GF-D8 (cell line): ENCODE measurements around the gene ZNF157.
"Not testable (repeated sequence)": the region's sequence is repeated elsewhere in the genome, so short reads cannot be mapped to it uniquely, and the experiment has no call there.

Experiments used
- DNase-seq: peaks from one replicate; lab custom pipeline; 2025; lab: John Stamatoyannopoulos, UW

Gene ZNF157

DNA sequence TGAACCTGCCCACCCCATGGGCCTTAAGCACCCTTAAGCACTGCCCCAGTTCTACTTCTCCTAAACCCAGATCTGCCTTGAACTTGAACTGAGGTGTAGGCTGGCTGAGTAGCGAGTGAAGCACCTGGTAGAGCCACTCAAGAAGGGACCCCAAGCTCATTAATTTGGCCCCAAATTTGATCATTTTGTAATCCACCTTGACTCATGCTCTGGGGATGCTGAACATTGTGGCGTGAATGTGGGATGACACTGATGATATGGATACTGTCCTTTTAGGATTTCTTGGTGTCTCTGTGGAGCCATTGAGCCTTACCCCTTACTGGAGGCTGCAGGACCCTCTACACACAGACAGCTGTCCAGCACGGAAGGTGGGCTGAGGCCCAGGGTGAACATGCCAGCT is at the start of gene ZNF157:
Gene ZNF157 (plus strand): TSS at position 301 of the 400 bp plus-strand sequence. CDS start 91 bp downstream, at position 392.
- no peak for DNase-seq

DNA sequence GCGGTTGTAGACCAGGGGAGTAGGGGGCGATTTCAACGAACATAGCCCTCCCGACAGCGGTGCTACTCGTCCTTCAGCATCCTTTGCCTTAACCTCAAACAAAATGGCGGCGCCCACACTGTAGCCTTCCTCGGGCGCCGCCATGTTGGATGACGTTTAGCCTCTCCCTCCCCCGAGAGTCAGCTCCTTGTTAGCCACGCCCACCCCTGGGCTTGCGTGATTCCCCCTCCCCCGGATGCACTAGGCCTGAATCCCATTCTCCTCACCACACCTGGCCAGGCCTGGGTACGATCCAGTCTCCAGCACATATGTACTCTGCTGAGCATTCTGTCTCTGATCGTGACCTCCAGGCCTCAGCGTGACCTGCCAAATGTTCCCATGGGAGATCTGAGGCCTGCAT is 49.0 kb upstream of the ZNF157 start:
- DNase-seq = no peak

DNA sequence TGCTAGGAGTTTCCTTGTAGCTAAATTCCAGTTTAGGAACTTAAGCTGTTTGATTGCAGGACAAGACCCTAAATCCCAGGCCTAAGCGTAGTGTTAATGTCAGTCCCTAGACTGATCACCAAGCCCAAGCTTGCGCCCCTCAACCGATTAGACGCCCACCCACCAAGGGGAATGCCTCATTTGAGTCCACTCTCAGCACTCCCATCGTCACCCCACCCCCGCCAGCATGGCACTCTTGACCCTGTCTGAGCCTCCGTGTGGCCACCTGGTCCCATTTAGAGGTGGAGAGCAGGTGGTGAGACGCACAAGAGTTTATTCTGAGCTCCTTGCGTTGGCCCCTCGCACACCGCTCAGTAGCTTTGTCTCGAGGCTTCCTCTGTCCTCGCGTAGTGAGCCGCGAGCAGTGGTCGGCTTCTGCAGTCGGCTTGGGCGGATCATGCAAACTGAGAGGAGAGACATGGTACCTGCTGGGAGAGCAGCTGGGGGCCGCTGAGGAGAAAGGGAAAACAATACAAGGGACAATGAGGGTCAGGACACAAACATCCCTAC is 48.5 kb upstream of the ZNF157 start:
- DNase-seq = no peak

DNA sequence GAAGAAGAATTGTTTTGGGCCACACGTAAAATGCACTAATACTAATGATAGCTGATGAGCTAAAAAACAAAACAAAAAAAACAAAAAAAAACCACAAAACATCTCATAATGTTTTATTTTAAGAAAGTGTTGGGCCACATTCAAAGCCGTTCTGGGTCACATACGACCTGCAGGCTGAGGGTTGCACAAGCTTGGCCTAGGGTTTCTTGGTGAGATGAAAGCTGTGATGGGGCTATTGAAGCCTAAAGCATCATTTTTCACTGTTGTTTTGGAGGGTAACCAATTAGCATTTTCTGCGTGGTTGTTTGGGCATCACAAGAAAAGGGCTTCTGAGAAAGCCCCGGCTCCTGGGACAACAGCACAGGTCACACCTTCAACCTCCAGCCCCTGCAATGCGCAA is 42.5 kb upstream of the ZNF157 start:
- no peak for DNase-seq

DNA sequence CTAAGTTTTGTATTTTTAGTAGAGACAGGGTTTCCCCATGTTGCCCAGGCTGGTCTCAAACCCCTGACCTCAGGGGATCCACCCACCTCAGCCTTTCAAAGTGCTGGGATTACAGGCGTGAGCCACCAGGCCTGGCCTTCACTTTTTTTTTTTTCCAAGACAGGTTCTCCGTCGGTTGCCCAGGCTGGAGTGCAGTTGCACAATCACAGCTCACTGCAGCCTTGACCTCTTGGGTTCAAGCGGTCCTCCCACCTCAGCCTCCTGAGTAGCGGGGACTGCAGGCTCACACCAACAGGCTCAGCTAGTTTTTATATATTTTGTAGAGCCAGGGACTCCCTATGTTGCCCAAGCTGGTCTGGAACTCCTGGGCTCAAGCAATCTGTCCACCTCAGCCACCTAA is 37.6 kb upstream of the ZNF157 start:
- not testable (repeated sequence) for DNase-seq

DNA sequence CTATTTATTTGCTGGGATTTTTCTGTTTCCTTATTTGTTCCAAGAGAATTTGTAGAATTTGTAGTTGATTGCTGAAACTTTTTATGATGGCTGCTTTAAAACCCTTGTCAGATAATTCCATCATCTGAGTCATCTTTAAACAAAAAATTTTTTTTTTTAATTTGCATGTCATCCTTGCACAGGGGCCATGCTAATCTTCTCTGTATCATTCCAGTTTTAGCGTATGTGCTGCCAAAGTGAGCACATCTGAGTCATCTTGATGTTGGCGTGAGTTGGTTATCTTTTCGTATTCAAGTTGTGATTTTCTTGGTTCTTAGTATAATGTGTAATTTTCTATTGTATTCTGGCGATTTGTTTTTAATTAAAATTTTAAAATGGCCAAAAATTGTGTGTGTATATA is 18.7 kb upstream of the ZNF157 start:
- DNase-seq = no peak

DNA sequence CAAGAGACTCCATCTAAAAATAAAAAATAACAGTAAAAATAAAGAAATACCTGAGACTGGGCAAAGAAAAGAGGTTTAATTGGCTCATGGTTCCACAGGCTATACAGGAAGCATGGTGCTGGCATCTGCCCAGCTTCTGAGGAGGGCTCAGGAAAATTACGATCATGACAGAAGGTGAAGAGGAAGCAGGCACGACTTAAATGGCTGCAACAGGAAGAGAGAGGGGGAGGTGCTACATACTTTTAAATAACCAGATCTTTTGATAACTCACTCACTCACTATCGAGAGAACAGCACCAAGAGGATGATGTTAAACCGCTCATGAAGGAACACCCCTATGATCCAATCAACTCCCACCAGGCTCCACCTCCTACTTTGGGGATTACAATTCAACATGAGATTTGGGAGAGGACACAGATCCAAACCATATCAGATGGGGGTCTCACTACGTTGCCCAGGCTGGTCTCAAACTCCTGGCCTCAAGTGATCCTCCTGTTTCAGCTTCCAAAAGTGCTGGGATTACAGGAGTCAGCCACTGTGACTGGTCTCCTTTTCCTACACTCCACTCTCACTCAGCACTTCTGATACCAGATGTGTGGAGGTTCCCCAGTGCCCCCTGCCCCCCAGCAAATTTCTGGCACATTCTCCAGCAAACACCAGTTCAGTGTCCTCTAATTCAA is 11.9 kb upstream of the ZNF157 start:
- DNase-seq = no peak

DNA sequence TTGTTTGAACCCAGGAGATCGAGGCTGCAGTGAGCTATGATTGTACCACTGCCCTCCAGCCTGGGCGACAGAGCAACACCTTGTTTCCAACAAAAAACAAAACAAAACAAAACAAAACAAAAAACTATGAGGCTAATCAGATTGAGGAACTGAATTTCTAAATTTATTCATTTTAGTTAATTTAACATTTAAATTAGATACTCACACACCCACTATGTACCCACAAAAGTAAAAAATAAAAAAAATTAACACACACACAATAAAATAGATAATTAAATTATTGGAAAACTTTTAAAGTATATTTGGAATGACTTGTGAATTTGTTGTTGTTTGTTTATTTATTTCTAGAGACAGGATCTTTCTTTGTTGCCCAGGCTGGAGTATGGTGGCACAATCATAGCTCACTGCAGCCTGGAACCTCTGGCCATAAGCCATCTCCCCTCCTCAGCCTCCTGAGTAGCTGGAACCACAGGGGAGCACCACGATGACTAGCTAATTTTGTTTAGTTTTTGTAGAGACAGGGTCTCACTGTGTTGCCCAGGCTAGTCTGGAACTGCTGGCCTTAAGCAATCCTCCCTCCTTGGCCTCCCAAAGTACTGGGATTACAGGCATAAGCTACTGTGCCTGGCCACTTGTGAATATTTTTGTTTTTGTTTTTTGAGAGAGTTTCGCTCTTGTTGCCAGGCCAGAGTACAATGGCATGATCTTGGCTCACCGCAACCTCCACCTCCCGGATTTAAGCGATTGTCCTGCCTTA is 9.8 kb upstream of the ZNF157 start:
- DNase-seq = no peak

DNA sequence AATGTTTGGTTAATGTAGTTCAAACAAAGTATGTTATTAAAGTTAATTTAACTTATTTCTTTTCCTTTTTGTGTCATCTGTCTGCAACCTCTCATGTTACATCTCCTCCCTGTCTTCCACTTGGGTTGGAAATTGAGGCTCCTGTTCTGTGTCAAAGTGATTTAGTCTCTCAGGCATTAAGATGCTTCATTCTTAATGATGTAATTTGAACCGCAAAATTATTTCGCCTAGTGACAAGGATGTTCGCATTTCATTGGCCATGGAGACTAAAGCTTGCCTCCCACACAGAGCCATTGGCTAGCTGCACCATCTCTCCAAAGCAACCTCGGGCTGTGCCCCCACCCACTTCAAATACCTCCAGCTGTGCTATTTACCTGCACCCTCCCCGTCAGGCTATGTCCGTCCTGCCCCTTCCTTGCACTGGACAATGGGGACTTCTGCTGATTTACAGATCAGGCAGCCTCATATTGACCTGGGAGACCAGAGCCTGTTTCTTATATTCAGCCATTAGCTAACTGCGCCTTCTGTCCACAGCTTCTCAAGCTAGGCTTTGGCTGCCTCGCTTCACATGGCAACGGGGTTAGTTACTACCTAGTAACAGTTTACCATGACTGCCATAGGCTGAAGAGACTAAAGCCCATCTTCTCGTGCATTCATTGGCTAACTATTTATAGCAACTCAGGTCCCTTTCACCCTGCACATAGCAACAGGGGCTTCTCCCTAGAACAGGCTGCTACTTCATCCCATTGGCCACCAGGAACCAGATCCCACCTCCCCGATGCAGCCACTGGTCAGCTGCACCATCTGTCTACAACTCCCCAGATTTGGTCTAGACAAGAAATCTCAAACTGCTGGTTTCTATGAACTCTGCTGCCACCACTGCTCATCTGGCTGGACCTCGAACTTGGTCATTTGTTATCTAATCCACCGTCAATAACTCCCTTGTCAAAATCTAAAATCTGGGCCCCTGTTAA is 8.6 kb upstream of the ZNF157 start:
- no peak for DNase-seq

DNA sequence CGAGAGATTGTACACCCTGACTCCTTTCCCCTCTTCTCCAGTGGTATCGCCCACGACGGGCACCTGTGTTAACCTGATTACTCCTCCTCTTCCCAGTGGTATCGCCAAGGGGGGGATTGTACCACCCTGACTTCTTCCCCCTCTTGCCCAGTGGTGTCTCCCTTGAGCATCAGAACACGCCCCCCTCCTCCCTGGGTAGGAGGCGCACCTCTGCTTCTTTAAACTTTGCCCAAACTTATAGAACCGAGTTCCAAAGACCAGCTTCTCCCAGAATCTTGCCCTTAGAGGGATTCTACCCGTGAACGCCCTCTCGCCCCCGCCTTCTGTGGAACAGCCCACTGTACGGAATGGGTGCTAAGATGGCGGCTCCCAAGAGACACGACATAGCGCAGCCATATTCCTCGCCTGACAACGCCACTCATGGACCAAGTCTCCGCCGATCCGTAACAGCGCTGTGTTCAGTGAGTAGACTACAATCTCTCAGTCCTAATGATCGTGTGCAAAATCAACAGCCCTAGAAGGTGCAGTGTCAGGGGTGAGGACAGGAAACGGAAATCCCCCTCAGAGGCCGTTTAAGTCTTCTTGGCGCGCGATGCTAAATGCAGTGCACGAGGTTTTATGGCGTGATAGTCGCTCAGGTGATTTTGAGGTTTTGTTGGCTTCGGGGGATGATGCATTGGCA is 4.2 kb upstream of the ZNF157 start:
- no peak for DNase-seq

DNA sequence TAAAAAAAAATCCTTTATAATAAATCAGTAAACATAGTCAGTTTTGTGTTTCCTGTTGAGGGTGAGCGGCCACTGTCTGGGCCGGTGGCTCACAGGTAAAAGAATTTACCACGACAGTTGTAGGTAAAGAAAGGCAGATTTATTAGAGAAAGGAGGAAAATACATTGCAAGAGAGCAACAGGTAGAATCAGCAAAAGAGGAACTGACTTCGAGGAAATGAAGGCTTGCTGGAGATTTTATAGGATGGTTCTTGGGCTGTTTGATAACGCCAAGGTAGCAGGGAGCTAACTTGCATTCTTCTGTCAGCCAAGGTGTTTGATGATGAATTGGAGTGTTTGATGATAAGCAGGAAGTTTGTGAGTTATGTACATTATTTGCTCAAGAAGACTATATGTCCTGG is 2.8 kb downstream of the ZNF157 start:
- no peak for DNase-seq

DNA sequence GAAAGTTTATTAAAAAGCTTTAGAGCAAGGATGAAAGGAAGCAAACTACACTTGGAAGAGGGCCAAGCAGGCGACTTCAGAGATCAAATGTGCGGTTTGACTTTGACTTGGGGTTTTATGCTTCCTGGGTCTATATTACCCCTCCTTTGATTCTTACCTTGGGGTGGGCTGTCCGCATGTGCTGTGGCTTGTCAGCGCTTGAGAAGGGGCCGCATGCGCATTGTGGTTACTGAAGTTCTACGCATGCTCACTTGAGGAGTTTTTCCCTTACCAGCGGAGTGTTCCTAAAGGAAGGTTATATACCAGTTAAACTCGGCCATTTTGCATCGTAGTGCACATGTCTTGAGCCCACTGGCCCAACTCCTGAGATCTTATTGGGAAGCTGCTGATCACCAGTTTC is 9.9 kb downstream of the ZNF157 start:
- DNase-seq = peak; percentile 53

DNA sequence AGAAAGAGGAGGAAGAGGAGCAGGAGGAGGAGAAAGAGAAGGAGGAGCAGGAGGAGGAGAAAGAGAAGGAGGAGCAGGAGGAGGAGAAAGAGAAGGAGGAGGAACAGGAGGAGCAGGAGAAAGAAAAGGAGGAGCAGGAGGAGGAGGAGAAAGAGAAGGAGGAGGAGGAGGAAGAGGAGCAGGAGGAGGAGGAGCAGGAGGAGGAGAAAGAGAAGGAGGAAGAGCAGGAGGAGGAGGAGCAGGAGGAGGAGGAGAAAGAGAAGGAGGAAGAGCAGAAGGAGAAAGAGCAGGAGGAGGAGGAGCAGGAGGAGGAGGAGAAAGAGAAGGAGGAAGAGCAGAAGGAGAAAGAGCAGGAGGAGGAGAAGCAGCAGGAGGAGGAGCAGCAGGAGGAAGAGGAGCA is 10.5 kb downstream of the ZNF157 start:
- DNase-seq = not testable (repeated sequence)

DNA sequence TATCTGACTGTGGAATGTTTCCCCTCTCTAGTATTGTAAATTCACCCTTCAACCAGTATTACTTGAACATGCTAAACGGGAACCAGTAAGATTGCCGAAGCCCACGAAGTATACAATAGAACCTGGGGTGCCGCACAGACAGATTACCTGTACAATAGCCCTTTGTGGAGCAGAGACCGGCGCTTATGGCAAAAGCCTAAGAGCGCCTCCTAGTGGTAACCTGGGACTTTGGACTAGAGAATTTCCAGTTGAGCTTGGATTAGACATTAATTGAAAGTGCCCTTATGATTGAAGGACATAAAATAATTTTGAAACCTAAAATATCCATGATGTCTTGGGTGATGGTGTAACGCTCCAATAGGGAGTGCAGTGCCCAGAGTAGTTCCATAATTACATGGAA is 14.1 kb downstream of the ZNF157 start:
- DNase-seq = peak; percentile 22

DNA sequence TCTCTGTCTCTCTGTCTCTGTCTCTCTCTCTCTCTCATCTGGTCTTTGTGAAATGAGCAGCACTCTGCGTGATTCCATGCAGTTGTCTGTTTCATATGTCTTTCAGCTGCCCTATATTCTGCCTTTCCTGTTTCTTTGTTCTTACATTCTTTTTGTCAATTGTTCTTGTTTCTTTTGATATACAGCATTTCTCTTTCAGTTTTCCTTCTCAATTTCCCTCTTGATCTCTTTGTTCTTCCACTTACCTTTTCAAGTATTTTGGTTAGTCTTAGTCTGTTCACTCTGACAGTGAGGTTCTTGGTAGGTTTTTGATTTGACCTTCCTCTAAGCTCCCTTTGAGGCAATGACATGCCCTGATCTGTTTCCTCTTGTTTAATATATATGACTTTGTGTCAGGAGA is 20.4 kb downstream of the ZNF157 start:
- no peak for DNase-seq

DNA sequence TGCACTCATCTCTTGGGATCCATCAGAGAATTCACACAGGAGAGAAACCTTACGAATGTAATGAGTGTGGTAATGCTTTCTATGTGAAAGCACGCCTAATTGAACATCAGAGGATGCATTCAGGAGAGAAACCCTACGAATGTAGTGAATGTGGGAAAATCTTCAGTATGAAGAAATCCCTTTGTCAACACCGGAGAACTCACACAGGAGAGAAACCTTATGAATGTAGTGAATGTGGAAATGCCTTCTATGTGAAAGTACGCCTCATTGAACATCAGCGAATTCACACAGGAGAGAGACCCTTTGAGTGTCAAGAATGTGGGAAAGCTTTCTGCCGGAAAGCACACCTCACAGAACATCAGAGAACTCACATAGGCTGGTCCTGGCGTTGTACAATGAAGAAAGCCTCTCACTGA is 42.8 kb downstream of the ZNF157 start:
- no peak for DNase-seq

DNA sequence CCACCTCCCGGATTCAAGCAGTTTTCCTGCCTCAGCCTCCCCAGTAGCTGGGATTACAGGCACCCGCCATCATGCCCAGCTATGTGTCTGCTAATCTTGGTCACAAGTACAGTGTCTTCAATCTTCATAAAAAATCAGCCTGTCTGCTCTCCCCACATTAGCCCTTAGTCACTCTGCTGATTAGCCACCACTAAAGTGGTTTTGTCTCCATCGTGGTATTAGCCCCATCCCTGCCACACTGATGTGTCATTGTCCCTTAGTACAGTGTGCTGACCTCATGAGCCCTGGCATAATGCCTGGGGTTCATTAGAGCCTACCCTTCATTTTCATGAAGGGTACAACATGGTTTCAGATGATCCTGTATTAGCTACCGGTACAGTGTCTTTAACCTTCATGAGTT is 49.9 kb downstream of the ZNF157 start:
- no peak for DNase-seq

DNA sequence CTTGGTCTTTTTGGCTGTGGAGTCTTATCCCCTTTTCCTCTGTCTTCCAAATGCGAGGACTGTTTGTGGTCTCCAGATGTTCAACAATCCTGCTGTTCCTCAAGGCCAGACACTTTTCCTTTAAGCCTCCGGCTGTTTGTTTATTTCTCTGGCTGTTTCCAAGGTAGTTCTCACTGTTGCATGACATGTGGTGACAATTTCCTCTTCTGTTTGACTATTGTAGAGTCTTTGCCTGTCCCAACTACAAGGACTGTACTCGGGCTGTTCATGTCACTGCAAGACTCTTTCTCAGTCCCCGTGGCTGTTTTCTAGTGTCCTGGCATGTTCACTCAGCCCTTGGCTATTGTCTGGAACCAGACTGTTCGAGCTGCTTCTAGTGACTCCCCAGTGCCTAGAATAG is 50.6 kb downstream of the ZNF157 start:
- DNase-seq = no peak

DNA sequence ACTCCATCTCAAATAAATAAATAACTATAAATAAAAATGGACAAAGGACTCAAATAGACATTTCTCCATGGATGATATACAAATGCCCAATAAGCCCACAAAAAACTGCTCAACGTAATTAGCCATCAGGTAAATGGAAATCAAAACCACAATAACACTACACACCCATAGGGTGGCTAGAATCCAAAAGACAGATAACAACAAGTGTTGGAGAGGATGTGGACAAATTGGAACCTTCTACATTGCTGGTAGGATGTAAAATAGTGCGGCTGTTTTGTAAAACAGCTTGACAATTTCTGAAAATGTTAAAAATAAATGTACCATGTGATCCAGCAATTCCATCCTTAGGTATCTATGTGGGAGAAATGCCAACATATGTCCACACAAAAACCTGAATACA is 52.1 kb downstream of the ZNF157 start:
- no peak for DNase-seq

DNA sequence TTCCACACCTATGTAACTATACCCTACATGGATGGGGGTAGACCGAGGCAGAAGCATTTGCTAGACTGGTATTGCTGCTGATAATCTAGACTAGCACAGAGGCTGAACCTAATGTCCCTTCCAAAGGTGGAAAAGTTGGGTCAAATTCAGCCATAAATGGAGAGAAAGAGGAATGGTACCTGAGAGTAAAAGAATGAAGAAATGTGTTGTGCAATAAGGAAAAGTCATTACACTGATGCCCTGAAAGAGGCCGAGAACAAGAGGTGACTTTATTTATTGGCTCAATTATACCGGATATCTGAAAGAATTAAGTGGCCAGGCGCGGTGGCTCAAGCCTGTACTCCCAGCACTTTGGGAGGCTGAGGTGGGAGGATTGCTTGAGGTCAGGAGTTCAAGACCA is 60.5 kb downstream of the ZNF157 start:
- DNase-seq = no peak

DNA sequence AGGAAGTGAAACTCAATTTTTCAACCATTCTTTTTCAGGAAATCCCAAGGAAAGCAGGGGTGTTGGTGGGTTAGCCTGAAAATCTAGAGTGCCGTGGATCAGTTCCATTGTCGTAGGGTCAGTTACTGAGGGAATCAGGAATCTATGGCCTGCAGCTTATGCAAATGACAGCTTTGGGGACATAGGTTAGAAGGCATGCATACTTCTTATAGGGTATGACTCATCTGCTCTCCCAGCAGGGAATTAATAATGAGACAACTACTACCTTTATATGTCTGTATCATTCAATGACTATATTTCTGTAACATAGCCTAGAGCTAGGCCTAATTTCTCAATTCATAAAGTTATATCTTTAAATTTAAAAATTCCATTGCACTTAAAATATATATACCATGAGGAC is 76.1 kb downstream of the ZNF157 start:
- DNase-seq = no peak

DNA sequence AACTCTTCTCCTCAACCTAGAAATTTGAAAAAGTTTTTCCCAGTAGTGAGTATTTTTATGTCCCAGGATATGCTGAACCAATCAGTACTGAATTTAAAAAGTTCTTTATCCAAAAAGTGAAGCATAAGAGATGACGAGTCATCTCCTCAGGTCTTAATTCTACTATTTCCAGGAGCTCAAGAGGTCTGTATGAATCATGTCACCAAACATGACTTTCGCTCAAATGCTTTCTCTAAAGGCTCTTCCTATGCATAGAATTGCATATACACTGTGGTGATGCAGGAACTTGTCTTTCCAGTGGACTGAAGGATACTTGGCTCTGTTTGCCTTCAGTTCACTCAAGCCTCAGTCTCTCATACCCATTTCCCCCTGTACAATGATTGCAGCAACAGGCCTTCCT is 76.6 kb downstream of the ZNF157 start:
- no peak for DNase-seq
